GM21390 (cell line): ENCODE measurements around the gene HS6ST3.

ENCODE experiments used
- ATAC-seq: cut with Tn5 transposase; IDR thresholded peaks from one replicate; pipeline ENCODE4 v1.9.1; 2021; ENCODE audit not compliant: unreplicated experiment

The HS6ST3 gene

DNA sequence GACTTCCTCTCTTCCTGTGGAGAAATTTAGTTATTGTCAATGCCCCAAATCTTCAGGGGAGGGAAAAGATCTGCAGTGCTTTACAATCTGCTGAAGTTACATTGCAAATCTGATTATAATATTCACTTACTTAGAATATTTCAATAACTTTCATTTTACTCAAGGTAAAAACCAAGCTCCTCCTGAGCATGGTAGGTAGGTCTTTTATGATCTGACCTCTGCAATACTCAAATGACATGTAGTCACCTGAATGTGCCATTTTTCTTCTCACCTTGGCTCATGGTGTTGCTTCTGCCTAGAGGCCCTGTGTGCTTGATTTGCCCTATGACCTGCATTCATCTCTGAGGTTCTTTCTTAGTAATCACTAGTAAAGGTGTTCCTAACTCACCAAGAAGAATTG is 331.4 kb downstream of the HS6ST3 start:
- no peak for ATAC-seq

GRCh38 chr13:96422002-96422401 is 332.1 kb downstream of the HS6ST3 start:
- ATAC-seq: no peak

DNA sequence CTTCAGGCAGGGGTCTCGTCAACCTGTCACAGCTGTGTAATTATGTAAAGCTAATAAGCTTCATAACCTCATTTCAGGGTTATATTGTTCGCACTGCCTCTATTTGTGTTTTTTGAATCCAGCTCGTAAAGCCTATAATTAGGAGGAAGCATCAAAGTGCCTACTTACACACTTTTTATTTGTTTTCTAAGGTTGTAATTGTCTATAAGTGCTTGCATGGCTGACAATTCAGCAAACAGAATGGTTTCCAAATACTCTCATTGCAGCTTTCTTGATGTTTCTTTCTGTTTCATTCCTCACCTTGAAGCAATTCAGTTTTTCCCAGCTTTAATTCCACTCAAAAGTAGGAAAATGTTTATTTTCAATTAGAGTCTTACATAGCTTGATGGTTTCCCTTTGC is 336.3 kb downstream of the HS6ST3 start:
- no peak for ATAC-seq

DNA sequence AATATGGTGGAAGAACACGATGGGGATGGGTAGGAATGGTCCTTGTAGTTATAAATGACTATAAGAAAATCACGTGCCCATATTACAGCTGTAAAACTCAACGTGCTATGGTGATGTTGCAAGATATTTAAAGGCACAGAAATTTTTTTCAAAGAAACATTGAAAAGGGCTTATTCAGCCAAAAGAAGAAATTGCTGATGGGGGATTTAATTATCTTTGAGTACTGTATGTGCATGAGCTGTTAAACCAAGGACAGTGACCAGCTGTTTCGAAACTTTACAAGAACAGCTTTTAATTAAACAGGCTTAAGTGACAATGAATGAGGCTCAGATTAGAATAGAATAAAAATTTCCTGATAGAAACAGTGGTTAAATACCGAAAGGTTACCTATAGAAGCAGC is 339.0 kb downstream of the HS6ST3 start:
- ATAC-seq: no peak

- ATAC-seq: no peak
These were observed 341.2 kb downstream of the HS6ST3 start for GRCh38 chr13:96431044-96431581.

DNA sequence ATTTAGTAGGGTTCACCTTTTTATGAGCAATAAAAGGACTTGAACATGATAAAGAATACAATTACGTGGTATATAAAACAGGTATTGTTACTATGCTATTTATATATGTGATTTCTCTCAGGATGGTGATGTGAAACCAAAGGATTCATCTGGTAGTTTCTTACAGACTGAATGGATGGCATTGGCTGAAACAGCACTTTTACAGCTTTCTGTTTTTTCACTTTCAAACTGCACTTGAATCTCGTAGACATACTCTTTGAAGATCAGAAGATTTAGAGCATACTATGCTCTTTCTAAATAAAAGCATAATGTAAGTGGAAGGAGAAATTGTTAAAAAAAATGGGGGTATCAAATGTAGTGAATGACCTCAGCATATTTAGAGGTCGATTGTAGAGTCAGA is 354.8 kb downstream of the HS6ST3 start:
- ATAC-seq: no peak

DNA sequence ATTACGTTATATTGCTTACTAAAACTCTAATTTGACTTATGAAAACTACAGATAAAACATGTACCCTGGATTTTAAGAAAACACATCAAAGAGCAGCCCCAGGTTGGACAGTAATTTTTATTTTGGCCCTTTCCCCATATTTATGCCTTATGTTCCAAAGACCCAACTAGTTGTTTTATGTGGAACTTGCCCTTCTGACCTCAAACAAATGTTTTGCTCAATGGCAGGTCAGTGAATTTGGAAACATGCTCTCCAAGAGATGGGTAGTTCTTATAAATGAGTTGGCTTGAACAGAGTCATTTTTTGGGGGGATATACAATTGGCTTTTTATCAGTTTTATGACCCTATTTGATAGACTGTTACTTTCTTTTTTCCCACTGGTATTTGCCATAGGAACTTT is 360.0 kb downstream of the HS6ST3 start:
- no peak for ATAC-seq

DNA sequence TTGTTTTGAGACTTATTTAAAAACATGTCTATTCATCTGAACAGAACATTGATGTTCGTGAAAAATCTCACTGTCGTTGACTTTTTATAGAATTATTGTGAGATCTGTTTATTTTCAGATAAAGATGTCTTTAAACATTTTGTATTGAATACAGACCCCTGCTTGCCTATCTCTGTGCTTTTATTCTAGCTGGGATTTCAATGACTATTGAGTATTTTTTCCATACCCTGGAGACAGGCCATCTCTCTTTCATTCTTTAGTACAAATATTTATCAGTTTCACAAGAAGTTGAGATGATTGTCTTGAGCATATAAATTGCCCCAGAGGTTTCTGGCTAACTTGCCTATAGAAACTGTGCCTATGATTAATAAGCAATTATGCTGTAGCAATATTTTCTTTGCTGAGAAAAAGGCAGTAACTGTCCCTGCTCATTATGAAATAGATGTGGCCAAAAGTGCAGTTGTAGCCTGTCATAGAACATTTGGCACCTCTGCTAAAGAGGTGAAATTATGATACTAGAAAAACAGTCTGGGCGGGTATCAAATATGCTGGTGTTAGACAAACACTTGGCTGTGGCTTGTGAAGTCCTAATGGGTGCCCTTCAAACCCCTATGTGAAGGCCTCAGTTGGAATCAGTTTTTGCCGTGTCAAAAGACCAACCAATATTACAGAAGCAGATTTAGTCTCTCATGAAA is 360.6 kb downstream of the HS6ST3 start:
- ATAC-seq: no peak

GRCh38 chr13:96454466-96454865 is 364.6 kb downstream of the HS6ST3 start:
- ATAC-seq: no peak

DNA sequence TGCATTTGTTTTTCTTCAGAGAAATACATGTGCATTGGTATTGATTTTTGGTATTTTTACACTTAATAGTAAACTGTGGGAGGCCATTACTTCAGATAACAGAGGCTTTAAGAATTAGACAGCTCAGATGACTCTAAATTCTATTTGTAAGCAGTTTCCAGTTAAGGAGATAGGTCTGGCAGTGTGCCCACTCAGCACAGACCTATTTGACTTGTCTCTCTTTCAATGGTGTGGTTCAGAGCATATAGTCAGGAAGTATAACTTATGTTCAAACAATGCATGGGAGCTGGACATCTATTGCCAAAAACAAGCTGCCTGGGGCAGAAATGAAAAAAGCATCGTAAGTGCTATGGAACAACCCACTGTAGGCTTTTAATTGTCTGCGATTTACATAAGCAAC is 370.7 kb downstream of the HS6ST3 start:
- ATAC-seq: no peak

DNA sequence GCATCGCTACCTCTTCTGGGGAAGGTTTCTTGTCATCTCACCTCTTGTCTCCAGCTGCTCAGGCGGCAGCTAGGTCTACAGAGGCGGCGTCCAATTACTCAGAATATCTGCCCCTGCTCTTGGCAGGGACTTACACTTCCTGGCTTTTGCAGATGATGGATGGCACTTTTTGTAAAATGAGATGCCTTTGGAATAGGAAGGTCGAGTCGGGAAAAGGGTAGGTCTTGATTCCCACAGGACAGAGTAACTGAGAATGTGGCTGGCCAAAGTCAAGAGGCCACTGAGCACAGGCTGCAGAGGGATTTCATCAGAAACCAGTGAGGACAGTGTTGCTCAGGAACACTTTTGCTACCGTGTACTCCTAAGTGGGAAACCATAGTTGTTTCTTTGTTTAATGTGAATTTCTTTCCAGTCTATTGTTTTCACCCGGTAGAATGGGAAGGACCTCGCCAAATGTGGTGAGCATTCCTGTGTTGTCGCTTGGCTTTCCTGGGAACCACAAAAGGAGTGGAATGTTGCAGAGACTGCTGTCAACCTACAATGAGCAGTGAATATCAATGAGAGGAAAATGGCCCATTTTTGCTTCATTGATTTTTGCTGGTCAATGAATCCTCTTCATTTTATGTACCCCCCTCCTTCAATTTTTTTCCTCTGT is 383.7 kb downstream of the HS6ST3 start:
- no peak for ATAC-seq

DNA sequence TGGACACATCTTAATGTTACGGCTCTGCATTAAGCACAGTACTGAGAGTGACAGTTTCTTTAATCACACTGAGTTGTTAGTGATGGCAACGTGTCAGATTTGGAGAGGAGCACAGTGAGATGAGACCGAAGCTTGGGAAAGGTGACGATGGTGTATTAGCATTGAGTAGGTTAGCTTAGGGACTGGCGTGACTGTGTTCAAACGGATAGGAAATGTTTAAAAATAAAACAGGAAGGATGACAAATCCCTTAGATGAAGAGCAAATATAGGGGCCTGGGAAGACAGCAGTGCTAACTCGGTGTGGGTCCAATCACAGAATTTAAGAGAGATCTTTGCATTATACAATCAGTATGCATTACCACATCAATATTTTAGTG is 384.3 kb downstream of the HS6ST3 start:
- ATAC-seq: no peak

DNA sequence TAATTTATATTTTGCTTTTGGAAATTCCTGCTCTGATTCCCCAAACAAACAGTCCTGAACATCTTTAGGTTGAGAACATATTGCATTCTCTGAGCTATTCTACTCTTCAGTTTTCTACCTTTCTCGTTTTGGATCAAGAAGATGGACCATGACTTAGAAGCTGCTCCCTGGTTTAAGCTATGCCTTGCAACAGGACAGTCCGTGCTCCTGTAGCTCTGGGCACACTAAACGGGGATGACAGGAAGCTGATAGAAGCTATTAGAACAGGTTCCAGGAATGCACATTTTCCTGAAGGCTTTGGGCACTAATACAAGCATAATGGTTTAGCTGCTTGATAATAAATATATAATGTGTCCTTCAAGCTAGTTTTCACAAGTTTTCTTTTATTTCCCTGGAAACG is 385.2 kb downstream of the HS6ST3 start:
- ATAC-seq: no peak

DNA sequence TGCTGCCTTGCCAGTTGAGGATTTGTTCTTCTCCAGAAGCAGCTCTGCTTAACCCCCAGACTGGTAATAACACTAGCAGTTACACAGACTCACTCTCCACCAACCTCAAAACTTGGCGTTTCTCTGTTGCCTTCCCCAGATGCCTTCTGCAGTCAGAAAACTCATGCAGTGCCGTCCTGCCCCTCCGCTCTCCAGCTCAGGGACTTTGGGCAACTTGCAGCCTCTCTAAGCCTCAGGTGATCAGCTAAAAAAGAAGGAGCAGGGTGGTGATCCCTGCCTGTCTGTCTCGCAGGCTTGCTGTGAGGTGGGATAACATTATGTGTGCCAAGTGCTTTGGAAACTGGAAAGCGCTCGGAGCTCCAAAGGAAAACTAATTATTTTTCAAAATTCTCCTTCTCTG is 391.6 kb downstream of the HS6ST3 start:
- no peak for ATAC-seq

DNA sequence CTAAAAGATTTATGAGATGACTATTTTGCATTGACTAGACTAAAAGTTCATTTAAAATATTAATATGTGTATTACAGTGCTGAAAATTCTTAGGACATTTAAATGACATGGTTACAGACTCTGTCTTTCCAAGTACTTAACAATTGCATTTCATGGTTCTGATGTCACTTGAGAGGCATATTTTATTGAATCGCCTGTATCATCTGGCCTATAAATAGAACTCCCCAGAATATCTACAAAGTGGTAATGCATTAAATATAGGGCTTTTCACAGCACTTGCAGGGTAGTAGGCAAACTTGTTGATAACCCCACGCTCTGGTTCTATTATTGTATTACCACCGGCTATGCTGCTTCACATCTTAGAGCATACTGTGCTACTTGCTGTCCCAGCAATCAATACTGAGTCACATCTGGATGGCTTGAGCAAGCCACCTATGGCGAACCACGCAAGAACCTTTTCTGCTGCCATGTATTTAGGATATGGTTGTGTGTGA is 400.6 kb downstream of the HS6ST3 start:
- no peak for ATAC-seq

DNA sequence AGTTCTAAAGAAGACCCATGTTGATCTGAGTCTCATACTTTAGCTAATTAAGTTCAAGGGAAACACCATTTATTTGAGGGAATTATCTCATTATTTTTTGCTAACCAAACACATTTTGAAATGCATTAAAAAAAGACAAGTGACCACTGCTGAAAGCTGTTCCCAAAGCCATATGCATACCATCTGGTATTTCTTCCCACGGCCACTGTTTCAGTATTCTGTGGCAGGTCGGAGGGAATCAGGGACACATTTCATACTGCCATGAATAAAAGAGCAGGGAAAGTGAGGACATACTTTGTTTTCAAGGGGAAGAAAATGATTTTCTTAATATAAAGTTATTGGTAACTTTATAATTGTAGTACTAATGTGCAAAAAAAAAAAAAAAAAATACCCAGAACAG is 401.2 kb downstream of the HS6ST3 start:
- ATAC-seq: no peak

GRCh38 chr13:96492766-96493165 is 402.9 kb downstream of the HS6ST3 start:
- no peak for ATAC-seq

DNA sequence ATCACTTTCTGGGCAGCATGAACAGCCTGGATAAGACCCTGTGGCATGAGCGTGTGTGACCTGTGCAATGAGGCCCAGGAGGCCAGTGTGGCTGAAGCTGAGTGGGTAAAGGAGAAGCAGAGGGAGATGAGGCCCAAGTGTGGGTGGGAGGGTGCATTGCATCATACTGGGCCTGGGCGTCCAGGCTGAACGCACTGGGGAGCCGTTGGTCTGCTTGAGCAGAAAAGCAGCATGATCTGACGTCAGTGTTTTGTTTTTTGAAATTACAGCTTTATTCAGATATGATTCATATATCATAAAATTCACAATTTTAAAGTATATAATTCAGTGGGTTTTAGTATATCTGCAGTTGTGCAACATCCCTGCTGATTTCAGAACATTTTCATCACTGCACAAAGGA is 409.7 kb downstream of the HS6ST3 start:
- no peak for ATAC-seq

DNA sequence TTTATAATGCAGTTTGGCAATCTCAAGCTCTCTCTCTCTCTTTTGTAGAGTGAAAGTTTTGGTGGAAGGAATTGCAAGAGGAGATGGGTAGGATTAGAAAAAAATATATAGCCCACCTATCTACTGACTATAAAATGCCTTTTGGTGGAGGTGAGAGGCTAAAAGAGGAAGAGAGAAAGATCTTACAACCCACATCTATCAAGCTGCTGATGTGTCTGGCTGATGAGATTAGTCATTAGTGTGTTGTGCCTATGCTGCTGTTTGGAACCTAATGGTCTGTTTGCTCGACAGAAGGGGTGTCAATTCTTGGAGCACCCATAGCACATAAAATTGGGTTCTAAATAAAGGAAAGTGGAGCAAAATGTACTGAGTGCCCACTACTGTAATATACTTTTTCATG is 411.0 kb downstream of the HS6ST3 start:
- ATAC-seq: no peak

DNA sequence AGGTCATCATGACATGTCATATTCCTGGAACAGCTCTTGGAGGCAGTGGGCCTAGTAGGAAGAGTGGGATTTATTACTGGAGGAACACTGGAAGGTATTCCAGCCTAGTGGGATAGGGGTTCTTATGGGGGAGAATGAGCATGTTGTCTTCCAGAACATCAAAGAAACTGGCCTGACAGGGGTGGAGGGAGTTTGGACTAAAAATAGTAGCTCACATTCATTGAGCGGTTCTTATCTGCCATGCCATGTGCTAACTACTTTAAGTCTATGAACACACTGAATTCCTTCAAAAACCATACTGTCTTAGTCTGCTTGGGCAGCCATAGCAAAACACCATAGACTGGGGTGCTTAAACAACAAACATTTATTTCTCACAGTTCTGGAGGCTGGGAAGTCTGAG is 413.6 kb downstream of the HS6ST3 start:
- ATAC-seq: no peak

DNA sequence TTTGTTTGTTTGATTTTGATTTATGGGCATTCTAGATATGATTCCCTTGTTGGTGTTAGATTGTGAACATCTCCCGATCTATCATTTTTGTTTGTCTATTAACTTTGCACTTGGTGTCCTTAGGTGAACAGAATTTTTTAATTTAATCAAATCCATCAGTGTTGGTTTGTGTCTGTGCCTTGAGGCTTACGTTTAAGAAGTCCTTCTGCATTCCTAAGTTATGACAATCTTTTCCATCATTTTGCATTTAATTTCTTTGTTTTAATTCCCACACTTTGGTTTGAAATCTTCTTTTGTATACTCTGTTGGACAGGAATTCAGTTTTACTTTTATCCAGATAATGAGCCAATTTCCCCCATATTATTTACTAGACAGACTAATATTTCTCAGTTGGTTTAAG is 421.7 kb downstream of the HS6ST3 start:
- ATAC-seq: no peak

- ATAC-seq: no peak
These were observed 429.5 kb downstream of the HS6ST3 start for GRCh38 chr13:96519380-96519779.
